Stomach smooth muscle (tissue), 2 donors: Measurements from ENCODE around the gene LDLRAD3.

Source experiments
- H3K27ac ChIP-seq: one replicate; pipeline ENCODE4 v1.7.0; 2013; ENCODE audit warnings: mild to moderate bottlenecking, low read length, inconsistent platforms
- H3K27me3 ChIP-seq, 2 donors: one replicate each; pipeline ENCODE4 v1.7.0; 2013; ENCODE audit warnings: low read length in 2 of 2; ENCODE audit not compliant: insufficient read depth in 2 of 2, control insufficient read depth in 1 of 2
- H3K36me3 ChIP-seq, 2 donors: one replicate each; pipeline ENCODE4 v1.7.0; 2013; ENCODE audit warnings: low read length in 2 of 2; ENCODE audit not compliant: control insufficient read depth in 2 of 2, insufficient read depth in 2 of 2
- H3K4me1 ChIP-seq: one replicate; pipeline ENCODE4 v1.7.0; 2013; ENCODE audit warnings: low read length; ENCODE audit not compliant: control insufficient read depth, insufficient read depth
- H3K4me3 ChIP-seq, 2 donors: one replicate each; pipeline ENCODE4 v1.7.0; 2013; ENCODE audit warnings: low read length in 2 of 2
- H3K9ac ChIP-seq, 2 donors: one replicate each; pipeline ENCODE4 v1.7.0; 2013; ENCODE audit warnings: low read length in 2 of 2, mild to moderate bottlenecking in 1 of 2
- H3K9me3 ChIP-seq, 2 donors: one replicate each; pipeline ENCODE4 v1.7.0; 2013; ENCODE audit warnings: low read length in 2 of 2; ENCODE audit not compliant: control insufficient read depth in 2 of 2
- donor health status: healthy.
- donor health status: Pancreatic carcinoma.

The LDLRAD3 gene

DNA sequence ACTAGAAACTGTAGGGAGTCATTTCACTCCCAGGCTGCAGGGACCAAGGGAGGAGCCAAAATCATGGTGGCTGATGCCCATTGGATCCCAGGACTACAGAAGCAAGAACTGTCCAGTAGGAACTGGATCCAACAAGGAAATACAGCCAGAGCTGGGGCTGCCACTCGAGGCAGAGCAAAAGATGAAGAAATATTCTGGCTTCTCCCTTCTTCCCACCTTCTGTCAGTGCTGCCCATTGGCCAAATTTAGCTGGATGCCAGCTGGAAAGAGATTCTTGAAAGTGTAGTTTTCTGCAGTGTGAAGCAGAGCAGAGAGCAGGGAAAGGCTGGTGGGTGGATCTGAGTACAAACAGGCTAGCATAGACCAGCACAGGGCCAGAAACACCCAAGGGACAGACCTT, 299.8 kb downstream of the LDLRAD3 start:
- H3K4me3 ChIP-seq: no peak overlapping the region

DNA sequence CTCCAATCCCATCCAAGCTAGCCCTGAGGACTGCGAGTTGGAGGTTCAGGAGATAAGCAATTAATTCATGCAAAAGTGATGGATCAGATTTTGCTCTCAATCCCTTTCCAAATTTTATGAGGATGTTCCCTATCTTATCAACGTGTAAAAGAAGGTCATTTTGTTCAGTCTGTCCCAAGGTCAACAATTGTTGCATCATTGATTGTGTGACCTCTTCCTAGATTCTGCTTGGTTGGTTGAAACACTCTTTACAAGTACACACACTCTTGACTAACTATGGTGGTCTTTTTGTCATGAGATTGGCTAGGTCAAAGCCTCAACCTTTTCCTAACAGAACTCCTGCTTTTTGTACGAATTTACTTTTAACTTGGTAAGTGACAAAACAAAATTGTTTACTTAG, 303.6 kb downstream of the LDLRAD3 start:
- Histone ChIP-seq H3K4me1 (no peaks in the 10 kb centered on the region), H3K27ac (no peak overlapping the region), H3K4me3 (no peak overlapping the region), H3K9ac (no peak overlapping the region), H3K27me3 (no peaks in the 10 kb centered on the region), H3K9me3 (peaks cover 5 to 10% of the 10 kb centered on the region in 2 donors), H3K36me3 (no peaks in the 10 kb centered on the region)

More for the DNA sequence above, 299.8 kb downstream of the LDLRAD3 start:
- no peak overlapping the region for H3K27ac ChIP-seq
- no peaks in the 10 kb centered on the region for H3K4me1 ChIP-seq
- no peaks in the 10 kb centered on the region for H3K27me3 ChIP-seq
- peaks cover 0 to 4% of the 10 kb centered on the region in 2 donors for H3K9me3 ChIP-seq
- no peaks in the 10 kb centered on the region for H3K36me3 ChIP-seq
- no peak overlapping the region for H3K9ac ChIP-seq

DNA sequence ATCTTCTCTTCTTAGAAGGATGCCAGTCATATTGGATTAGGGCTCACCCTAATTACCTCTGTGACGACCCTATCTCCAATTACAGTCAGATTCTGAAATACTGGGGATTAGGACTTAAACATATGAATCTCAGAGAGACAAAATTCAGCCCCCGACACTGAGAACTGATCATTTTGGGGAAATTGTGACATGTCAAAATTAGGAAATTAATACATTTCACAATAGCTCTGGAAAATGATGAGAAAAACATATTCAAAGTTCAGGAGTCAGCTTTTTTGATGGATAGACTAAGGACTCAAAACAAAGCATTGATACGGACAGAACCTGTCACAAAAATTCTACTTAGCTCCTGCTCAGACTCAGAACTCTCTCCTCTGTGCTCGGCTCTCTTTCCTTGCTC, 304.6 kb downstream of the LDLRAD3 start:
- Histone ChIP-seq H3K36me3 (no peaks in the 10 kb centered on the region), H3K4me1 (no peaks in the 10 kb centered on the region), H3K9me3 (peaks cover 5 to 10% of the 10 kb centered on the region in 2 donors), H3K27ac (no peak overlapping the region), H3K4me3 (no peak overlapping the region), H3K9ac (no peak overlapping the region), H3K27me3 (no peaks in the 10 kb centered on the region)

DNA sequence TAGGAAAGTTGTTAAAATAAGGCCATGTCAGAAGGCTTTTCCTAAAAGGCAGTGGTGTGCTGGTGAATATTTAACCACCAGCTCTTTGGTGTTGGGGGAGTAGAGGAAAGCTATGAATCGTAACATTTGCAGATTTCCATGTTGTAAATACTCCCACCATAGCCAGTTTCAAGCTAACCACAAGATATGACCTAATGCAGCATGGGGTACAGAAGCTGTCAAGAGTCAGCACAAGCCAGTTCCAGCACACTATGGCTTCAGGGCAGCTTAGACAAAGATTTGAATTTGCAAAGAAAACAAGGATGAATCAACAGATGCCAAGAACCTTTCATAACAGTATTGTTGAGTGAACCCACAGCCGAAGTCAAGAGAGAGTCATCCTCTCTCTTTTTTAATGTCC, 305.4 kb downstream of the LDLRAD3 start:
- H3K27me3 ChIP-seq: no peaks in the 10 kb centered on the region
- no peak overlapping the region for H3K9ac ChIP-seq
- H3K27ac ChIP-seq: no peak overlapping the region
- no peak overlapping the region for H3K4me3 ChIP-seq
- no peaks in the 10 kb centered on the region for H3K4me1 ChIP-seq
- H3K9me3 ChIP-seq: peaks cover 5 to 10% of the 10 kb centered on the region in 2 donors
- no peaks in the 10 kb centered on the region for H3K36me3 ChIP-seq

DNA sequence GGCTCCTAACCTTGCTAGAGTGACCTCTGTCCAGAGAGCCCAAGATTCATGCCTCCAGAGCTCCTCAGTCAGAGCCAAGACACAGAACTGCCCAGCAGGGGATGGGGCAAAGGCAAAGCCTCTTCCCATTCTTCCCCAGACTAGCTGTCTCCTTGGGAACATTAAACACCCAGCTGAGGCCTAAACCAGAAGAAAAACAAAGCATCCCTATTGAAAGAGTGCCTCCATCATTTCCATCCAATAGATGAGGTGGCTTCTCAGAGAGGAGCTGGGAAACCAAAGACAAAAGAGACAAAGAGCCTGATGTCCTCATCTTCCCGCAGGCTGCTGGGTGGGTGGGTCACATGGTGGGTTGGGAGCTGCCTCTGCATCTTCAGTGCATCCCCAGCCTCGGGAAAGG, 308.0 kb downstream of the LDLRAD3 start:
- Histone ChIP-seq H3K27ac (no peak overlapping the region), H3K9ac (no peak overlapping the region), H3K4me1 (no peaks in the 10 kb centered on the region), H3K9me3 (peaks cover 6 to 9% of the 10 kb centered on the region in 2 donors), H3K36me3 (no peaks in the 10 kb centered on the region), H3K27me3 (no peaks in the 10 kb centered on the region), H3K4me3 (no peak overlapping the region)

DNA sequence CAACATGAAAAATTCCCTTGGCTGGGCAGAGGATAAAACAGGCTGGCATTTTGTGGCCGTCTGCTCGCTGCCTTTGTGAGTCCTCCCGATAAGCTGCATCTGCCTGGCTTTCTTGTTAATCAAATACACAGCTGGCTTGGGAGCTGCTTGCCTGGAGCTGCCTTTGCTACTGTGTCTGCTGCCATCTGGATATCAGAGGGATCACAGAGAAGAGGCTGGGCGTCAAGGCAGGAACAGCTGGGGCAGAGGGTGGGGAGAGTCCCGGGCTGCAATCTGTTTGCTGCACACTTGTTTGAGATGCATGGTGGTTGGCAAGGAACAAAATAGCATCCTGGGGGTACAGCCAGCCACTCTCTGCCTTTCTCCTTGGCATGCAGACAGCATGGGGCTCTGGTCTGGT, 309.4 kb downstream of the LDLRAD3 start:
- Histone ChIP-seq H3K9me3 (peaks cover 6 to 9% of the 10 kb centered on the region in 2 donors), H3K27ac (no peak overlapping the region), H3K4me1 (no peaks in the 10 kb centered on the region), H3K36me3 (no peaks in the 10 kb centered on the region), H3K27me3 (peaks cover 0 to 4% of the 10 kb centered on the region in 2 donors), H3K4me3 (no peak overlapping the region), H3K9ac (no peak overlapping the region)

DNA sequence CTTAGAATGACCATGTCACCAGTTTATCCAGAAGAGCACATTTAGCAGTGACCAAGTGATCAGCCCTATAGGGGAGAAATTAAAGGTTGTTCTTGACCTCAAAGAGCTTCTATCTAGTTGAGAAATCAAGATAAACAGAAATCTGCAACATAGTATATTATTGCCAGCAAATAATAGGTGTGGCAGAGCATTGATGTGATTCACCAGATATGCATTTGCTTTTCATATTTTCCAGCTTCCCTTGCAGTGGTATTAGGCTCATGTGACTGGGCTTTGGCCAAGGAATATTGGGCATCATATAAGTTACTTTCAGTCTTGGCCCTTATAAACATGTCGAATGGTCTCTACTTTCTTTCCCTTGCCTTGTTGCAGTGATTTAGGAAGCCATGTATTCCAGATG, 310.9 kb downstream of the LDLRAD3 start:
- H3K4me3 ChIP-seq: no peak overlapping the region
- no peaks in the 10 kb centered on the region for H3K36me3 ChIP-seq
- H3K9ac ChIP-seq: no peak overlapping the region
- peaks cover 0 to 4% of the 10 kb centered on the region in 2 donors for H3K27me3 ChIP-seq
- peaks cover 6 to 9% of the 10 kb centered on the region in 2 donors for H3K9me3 ChIP-seq
- H3K27ac ChIP-seq: no peak overlapping the region
- H3K4me1 ChIP-seq: no peaks in the 10 kb centered on the region

DNA sequence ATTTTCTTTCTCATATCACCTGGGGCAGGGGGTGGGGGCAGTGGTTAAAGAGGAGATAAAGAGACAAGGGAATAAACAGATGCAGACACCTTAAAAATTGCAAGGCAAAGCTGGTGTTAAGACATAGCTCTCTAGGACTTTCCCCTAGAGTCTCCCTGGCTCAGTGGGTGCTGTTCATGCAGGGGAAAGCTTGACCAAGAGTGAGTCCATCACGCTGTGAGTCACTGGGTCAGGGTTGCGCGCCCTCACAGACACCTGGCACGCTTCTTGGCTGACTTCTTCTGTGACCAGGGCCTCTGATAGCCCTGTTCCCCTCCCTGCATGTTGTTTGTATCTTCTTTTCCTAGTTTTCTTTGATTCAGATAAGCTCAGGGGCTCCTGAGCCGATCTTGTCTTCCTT, 313.5 kb downstream of the LDLRAD3 start:
- Histone ChIP-seq H3K36me3 (no peaks in the 10 kb centered on the region), H3K4me3 (no peak overlapping the region), H3K4me1 (no peaks in the 10 kb centered on the region), H3K27me3 (peaks cover 0 to 5% of the 10 kb centered on the region in 2 donors), H3K9me3 (peaks cover 0 to 4% of the 10 kb centered on the region in 2 donors), H3K27ac (no peak overlapping the region), H3K9ac (no peak overlapping the region)

DNA sequence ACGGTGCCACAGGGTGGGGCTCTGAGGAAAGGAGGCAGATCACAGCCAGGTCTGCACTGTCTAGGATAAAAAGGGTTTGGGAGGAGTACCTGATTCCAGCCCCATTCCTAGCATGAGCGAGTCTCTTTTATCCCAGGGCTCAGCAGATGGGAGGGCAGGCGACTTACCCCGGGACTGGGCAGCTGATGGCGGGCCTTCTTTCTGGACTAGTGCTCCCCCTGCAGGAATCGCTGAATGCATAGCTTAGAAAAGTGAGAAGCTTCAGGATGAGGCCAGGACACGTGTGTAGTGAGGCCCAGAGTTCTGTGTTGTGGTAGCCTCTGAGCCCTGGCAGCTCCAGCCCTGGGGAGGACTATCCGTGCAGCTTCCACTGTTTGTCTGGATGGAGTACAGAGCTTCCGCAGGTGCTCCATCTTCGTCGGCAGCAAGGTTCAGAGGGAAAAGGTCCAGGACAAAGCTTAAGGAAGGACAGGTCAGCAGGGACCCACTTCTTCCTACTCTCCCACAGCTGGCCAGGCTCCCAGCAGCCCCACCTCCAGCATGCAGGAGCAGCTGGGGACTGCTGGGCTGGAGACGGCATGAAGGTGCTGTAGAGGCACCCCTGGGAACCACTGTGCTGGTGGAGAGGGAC, 315.0 kb downstream of the LDLRAD3 start:
- Histone ChIP-seq H3K27ac (no peak overlapping the region), H3K36me3 (no peaks in the 10 kb centered on the region), H3K9me3 (peaks cover 0 to 4% of the 10 kb centered on the region in 2 donors), H3K9ac (no peak overlapping the region), H3K27me3 (peaks cover 0 to 5% of the 10 kb centered on the region in 2 donors), H3K4me1 (no peaks in the 10 kb centered on the region), H3K4me3 (no peak overlapping the region)

DNA sequence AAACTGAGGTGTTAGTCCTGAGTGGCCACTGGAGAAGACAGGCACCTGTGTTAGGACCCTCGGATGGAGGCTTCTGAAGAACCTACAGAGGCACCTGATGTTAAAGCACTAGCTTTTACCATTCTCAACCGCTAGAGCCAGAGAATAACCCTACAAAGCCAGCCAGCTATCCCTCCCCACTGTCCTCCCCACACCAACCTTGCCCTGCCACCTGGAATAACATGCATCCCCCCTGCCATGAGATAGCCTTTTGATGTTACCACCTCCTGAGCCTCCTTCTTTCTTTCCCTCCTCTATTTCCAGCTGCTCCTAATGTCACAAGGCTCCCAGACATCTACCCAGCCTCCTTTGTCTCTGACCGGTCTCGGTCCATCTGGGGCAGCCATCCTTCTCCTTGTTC, 317.2 kb downstream of the LDLRAD3 start:
- H3K9me3 ChIP-seq: peaks cover 0 to 3% of the 10 kb centered on the region in 2 donors
- H3K36me3 ChIP-seq: no peaks in the 10 kb centered on the region
- no peak overlapping the region for H3K27ac ChIP-seq
- H3K9ac ChIP-seq: no peak overlapping the region
- no peaks in the 10 kb centered on the region for H3K4me1 ChIP-seq
- H3K4me3 ChIP-seq: no peak overlapping the region
- peaks cover 0 to 5% of the 10 kb centered on the region in 2 donors for H3K27me3 ChIP-seq
